ENCODE measurements around the gene AREL1. TPM values are rescaled to one million over a fixed set of nuclear protein-coding genes. Genes with fewer than 3 reads are reported as not detected.

AREL1 gene
- polyA plus RNA-seq, 1 experiment = 52.7 TPM

GRCh38 chr14:74670726-74671411, 42.0 kb downstream of the AREL1 start:
- no peak overlapping the region for H3K4me3 ChIP-seq (ENCODE audit: low read depth, low read length)
- TF ChIP-seq CTCF (IDR thresholded peaks at IDR 0.05; ENCODE audit: insufficient read depth, low read depth, low read length) = 0 out of 2 replicates have a peak, but pooled peaks have one; percentile 7
- POLR2A ChIA-PET = no interaction called here
- no peaks in the 10 kb centered on the region for H3K27me3 ChIP-seq (ENCODE audit: control insufficient read depth, insufficient read depth, low read length)
- peaks cover 7% of the 10 kb centered on the region for H3K36me3 ChIP-seq (ENCODE audit: control insufficient read depth, insufficient read depth, low read length)
- CTCF ChIA-PET = interaction anchor here (0.6 to 2.7 kb wide), 5 partner anchors 15 to 61 kb away, joined by 3 to 14 read pairs (median 4); partner anchors contain the start of gene LTBP2
- no peak for DNase-seq (ENCODE audit: low read depth)

DNA sequence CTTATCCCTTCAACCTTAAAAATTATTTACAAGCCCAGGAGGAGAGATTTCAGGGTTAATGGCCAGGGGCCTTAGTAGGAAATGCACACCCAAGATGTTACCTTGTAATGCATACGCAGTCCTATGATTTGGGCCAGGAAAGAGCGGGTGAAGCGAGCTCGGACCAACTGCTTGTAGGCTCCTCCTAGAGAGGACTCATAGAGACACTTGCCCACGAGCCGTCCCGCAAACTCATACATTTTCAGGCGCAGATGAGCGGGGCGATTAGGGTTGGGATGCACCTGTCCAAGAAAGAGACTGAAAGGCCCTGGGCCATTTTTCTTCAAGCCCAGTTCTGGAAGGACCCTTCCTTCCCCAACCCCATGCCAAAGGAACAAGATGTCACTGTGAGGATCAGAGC, 43.0 kb downstream of the AREL1 start:
- no peak for TF ChIP-seq CTCF (IDR thresholded peaks at IDR 0.05; ENCODE audit: insufficient read depth, low read depth, low read length)
- Histone ChIP-seq H3K27me3 (ENCODE audit: control insufficient read depth, insufficient read depth, low read length) (no peaks in the 10 kb centered on the region), H3K36me3 (ENCODE audit: control insufficient read depth, insufficient read depth, low read length) (peaks cover 7% of the 10 kb centered on the region; the same call in 1 of the 2 replicates), H3K4me3 (ENCODE audit: low read depth, low read length) (no peak overlapping the region)
- CTCF ChIA-PET = interaction anchor here (0.7 to 1.5 kb wide), 4 partner anchors 10 to 61 kb away, joined by 3 read pairs; no protein-coding TSS in a partner anchor
- DNase-seq (ENCODE audit: low read depth) = no peak
- POLR2A ChIA-PET = no interaction called here

DNA sequence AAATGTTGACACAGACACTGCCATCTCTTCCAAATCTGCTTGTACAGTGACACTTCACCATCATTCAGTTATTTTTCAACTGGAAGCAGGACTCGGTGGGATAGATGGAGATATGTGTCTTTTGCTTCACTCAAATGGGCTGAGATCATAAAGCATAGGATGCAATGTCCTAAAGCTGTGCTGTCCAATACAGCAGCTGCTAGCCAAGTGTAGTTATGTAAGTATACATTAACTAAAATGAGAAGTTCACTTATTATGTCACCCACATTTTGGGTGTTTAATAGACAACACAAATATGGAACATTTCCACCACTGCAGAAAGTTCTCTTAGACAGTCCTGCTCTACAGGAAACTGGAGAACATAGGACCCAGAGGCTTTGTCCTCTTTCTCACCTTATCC, 43.6 kb downstream of the AREL1 start:
- peaks cover 5% of the 10 kb centered on the region; the same call in 1 of the 2 replicates for H3K36me3 ChIP-seq (ENCODE audit: control insufficient read depth, insufficient read depth, low read length)
- no peak overlapping the region for H3K4me3 ChIP-seq (ENCODE audit: low read depth, low read length)
- no peak for TF ChIP-seq CTCF (IDR thresholded peaks at IDR 0.05; ENCODE audit: insufficient read depth, low read depth, low read length)
- no peak for DNase-seq (ENCODE audit: low read depth)
- ChIA-PET CTCF (interaction anchor here (0.7 to 1.5 kb wide), 4 partner anchors 9 to 60 kb away, joined by 3 read pairs; no protein-coding TSS in a partner anchor), POLR2A (no interaction called here)
- no peaks in the 10 kb centered on the region for H3K27me3 ChIP-seq (ENCODE audit: control insufficient read depth, insufficient read depth, low read length)

DNA sequence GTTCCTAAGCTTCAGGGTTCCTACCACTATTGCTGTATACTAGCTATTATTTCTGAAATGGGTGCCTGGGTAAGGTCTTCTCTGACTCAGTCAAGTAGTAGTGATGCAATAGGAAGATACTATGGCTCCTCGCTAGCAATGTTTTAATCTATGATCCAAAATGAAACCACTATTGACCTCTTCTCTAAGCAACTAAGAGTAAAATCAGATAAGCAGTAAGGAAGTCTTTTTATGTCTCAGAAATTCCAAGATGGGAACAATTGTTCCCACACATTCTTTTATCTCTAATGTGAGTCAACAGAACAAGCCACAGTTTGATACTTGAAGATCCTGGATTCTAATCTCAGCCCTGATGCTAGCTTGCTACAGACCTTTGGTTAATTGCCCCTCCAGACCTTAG, 45.1 kb downstream of the AREL1 start:
- peak; percentile 41 for DNase-seq (ENCODE audit: low read depth)
- no peaks in the 10 kb centered on the region for H3K27me3 ChIP-seq (ENCODE audit: control insufficient read depth, insufficient read depth, low read length)
- ChIA-PET POLR2A (no interaction called here), CTCF (interaction anchor here (1.6 to 2.4 kb wide), 3 partner anchors 13 to 56 kb away, joined by 6 to 22 read pairs (median 6); partner anchors contain the start of gene LTBP2)
- H3K4me3 ChIP-seq (ENCODE audit: low read depth, low read length) = no peak overlapping the region
- no peak for TF ChIP-seq CTCF (IDR thresholded peaks at IDR 0.05; ENCODE audit: insufficient read depth, low read depth, low read length)
- peaks cover 12% of the 10 kb centered on the region for H3K36me3 ChIP-seq (ENCODE audit: control insufficient read depth, insufficient read depth, low read length)

DNA sequence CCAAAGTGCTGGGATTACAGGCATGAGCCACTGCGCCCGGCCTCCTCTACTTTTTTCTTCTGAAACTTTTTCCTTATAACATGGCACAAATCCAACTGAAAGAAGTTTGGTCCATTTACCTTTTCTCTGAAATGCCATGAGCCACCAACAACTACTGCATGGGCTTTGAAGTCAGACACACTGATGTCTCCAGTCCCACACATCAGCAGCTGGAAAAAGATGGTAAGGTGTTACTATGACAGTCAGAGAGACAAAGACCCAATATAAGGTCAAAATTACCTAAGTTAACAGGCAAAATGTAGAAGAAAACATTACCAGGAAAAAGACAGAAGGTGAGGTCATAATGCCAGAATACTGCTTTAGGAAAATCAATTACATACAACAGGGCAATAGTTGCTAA, 48.2 kb downstream of the AREL1 start:
- ChIA-PET POLR2A (no interaction called here), CTCF (interaction anchor here (0.7 to 1.3 kb wide), 2 partner anchors 53 to 56 kb away, joined by 3 to 5 read pairs; partner anchors contain the start of gene LTBP2)
- no peak for DNase-seq (ENCODE audit: low read depth)
- H3K4me3 ChIP-seq (ENCODE audit: low read depth, low read length) = no peak overlapping the region
- TF ChIP-seq CTCF (IDR thresholded peaks at IDR 0.05; ENCODE audit: insufficient read depth, low read depth, low read length) = no peak
- peaks cover 13% of the 10 kb centered on the region for H3K36me3 ChIP-seq (ENCODE audit: control insufficient read depth, insufficient read depth, low read length)
- H3K27me3 ChIP-seq (ENCODE audit: control insufficient read depth, insufficient read depth, low read length) = no peaks in the 10 kb centered on the region

Measured in BJ (cell line).